K562 (cell line): ENCODE results near the gene PSME1. TPM values are rescaled to one million over a fixed set of nuclear protein-coding genes. Genes with fewer than 3 reads are reported as not detected.
A peak's percentile ranks its signal among the peaks of the same experiment; 100 is the strongest.

ENCODE experiments used
- ATAC-seq: fragments of 200-7000 bp; cut with Tn5 transposase; 3 replicates; pipeline ENCODE4 v1.9.1; 2020; ENCODE audit warnings: moderate library complexity
- BruUV-seq: library from RNA; stranded (reverse); fragments of 400-500 nt; replicated peaks from 2 replicates; lab custom pipeline; 2021; lab: Mats Ljungman, UMichigan
- CTCF ChIA-PET: fragments of 300-600 bp; formaldehyde crosslinking; extraction: SDS; loops from one replicate; lab custom pipeline; 2021; ENCODE audit warnings: low intra/inter-chr PET ratio; lab: Yijun Ruan, JAX
- POLR2A ChIA-PET: fragments of 300-600, 350-650 bp; sonication (Branson Sonifier 250); formaldehyde crosslinking; extraction: SDS; loops from one replicate; lab custom pipeline; 2021; ENCODE audit warnings: antibody characterized with exemption, inconsistent platforms; lab: Yijun Ruan, JAX
- DNase-seq, 4 experiments: peaks; one replicate each; pipeline versions ENCODE4 v3.0.0 to v3.0.0-alpha.2; 2011 to 2018; ENCODE audit warnings: low spot score in 3 of 4, mixed read lengths in 3 of 4; ENCODE audit errors: extremely low read depth in 1 of 4
- FAIRE-seq: peaks from 2 replicates; lab custom pipeline; 2011; peaks lifted over from hg19 to GRCh38; lab: Jason Lieb, UNC
- H2AFZ ChIP-seq: 2 replicates; pipeline ENCODE4 v1.6.0; 2011; ENCODE audit warnings: low read depth, low read length, control low read depth, inconsistent platforms
- H3K27ac ChIP-seq: fragments of 200-600 bp; 3 replicates; pipeline ENCODE4 v1.8.0; 2011; ENCODE audit warnings: low read depth, mild to moderate bottlenecking, control low read depth, inconsistent platforms, low read length, moderate library complexity, mixed read lengths; ENCODE audit errors: extremely low read depth
- H3K27me3 ChIP-seq, 2 experiments: fragments of 300-600 bp in 1 of 2; 2 replicates in 1 of 2; 3 replicates in 1 of 2; pipeline versions ENCODE4 v1.6.0 to v1.8.0; 2011; ENCODE audit warnings: inconsistent platforms in 2 of 2, low read length in 2 of 2, mild to moderate bottlenecking in 1 of 2, mixed read lengths in 1 of 2, moderate library complexity in 1 of 2; ENCODE audit not compliant: control insufficient read depth in 2 of 2, insufficient read depth in 2 of 2
- H3K36me3 ChIP-seq: fragments of 300-600 bp; 3 replicates; pipeline ENCODE4 v1.8.0; 2011; ENCODE audit warnings: mild to moderate bottlenecking, low read length, inconsistent platforms; ENCODE audit not compliant: control insufficient read depth, insufficient read depth
- H3K4me1 ChIP-seq, 2 experiments: fragments of 200-600 bp in 1 of 2; replicated peaks in 1 of 2; 2 replicates in 1 of 2; 3 replicates in 1 of 2; pipeline versions ENCODE4 v1.5.1 to v1.8.0; 2011; ENCODE audit warnings: inconsistent platforms in 2 of 2, low read length in 2 of 2, mild to moderate bottlenecking in 1 of 2, mixed read lengths in 1 of 2, moderate library complexity in 1 of 2; ENCODE audit not compliant: control insufficient read depth in 2 of 2, insufficient read depth in 2 of 2
- H3K4me2 ChIP-seq: 2 replicates; pipeline ENCODE4 v1.6.1; 2011; ENCODE audit warnings: low read length, control low read depth, inconsistent platforms, mixed read lengths; ENCODE audit not compliant: insufficient read depth
- H3K4me3 ChIP-seq: fragments of 200-600 bp; sonication (generic), shearing (Covaris generic); 2 replicates; pipeline ENCODE4 v1.5.1; 2016; ENCODE audit warnings: control low read depth, inconsistent platforms
- H3K79me2 ChIP-seq: fragments of 200-600 bp; 3 replicates; pipeline ENCODE4 v1.8.0; 2011; ENCODE audit warnings: low read length, inconsistent platforms; ENCODE audit not compliant: control insufficient read depth, insufficient read depth
- H3K9ac ChIP-seq, 2 experiments: 2 replicates each; pipeline versions ENCODE4 v1.6.0 to v1.6.1; 2011; ENCODE audit warnings: low read depth in 2 of 2, low read length in 2 of 2, control low read depth in 1 of 2, inconsistent platforms in 1 of 2, mild to moderate bottlenecking in 1 of 2, mixed read lengths in 1 of 2; ENCODE audit not compliant: insufficient read depth in 1 of 2
- H3K9me1 ChIP-seq: one replicate; pipeline ENCODE4 v1.6.0; 2011; ENCODE audit warnings: inconsistent platforms, mild to moderate bottlenecking, low read length, moderate library complexity; ENCODE audit not compliant: control insufficient read depth, insufficient read depth
- H3K9me3 ChIP-seq: replicated peaks from 2 replicates; pipeline ENCODE4 v1.5.1; 2011; ENCODE audit warnings: low read depth, low read length, inconsistent platforms; ENCODE audit not compliant: control insufficient read depth, insufficient read depth
- H4K20me1 ChIP-seq: replicated peaks from 2 replicates; pipeline ENCODE4 v1.6.1; 2011; ENCODE audit warnings: low read length, inconsistent platforms, mixed read lengths; ENCODE audit not compliant: control insufficient read depth, insufficient read depth
- RBFOX2 ChIP-seq: fragments of 200-400 bp; formaldehyde crosslinking; IDR thresholded peaks from 2 replicates; pipeline ENCODE4 v1.6.1; 2017; ENCODE audit warnings: low read depth, mild to moderate bottlenecking, low read length, moderate library complexity
- SIX5 ChIP-seq, 2 experiments: IDR thresholded peaks; 2 replicates each; pipeline ENCODE4 v1.6.1; 2011; ENCODE audit warnings: low read length in 2 of 2, borderline replicate concordance in 1 of 2, low read depth in 1 of 2, mild to moderate bottlenecking in 1 of 2, moderate library complexity in 1 of 2; ENCODE audit not compliant: insufficient read depth in 1 of 2
- WGBS: fragments of 100-300 bp; shearing (Covaris generic); methylation state at CpG from one replicate; pipeline ENCODE4 v1.1.6; 2016; ENCODE audit warnings: low coverage, mixed read lengths; ENCODE audit not compliant: insufficient coverage; ENCODE audit errors: missing lambda C conversion rate; 5-methylcytosine and 5-hydroxymethylcytosine counted together
- in situ Hi-C: fragments of 300-500 bp; cut with MboI; formaldehyde crosslinking; loops from 4 replicates; pipeline ENCODE4 v1.15.0; 2018; ENCODE audit warnings: inconsistent platforms, mixed read lengths
- intact Hi-C: fragments of 100-400 bp; cut with micrococcal nuclease; formaldehyde crosslinking; loops from 2 replicates; pipeline ENCODE4 v1.14.2; 2022
- polyA plus RNA-seq, 8 experiments: library from polyadenylated mRNA; depleted of rRNA in 4 of 8; stranded (reverse) in 5 of 8; unstranded in 3 of 8; fragments of >200 nt; fragmentation: Nextera tagmentation in 2 of 8; fragmentation: Illumina TruSeq in 1 of 8; extraction: Ambion mirVana in 2 of 8; extraction: Trizol in 1 of 8; gene quantifications; 2 replicates each; pipeline versions ENCODE4 v1.2.1 to v1.2.3, GENCODE V29; 2011 to 2014; ENCODE audit warnings: inconsistent platforms in 1 of 8, missing spikeins in 1 of 8
- total RNA-seq, 7 experiments: library from RNA; depleted of rRNA in 6 of 7; stranded (reverse); fragments of >200 nt in 6 of 7; fragmentation: Illumina TruSeq in 2 of 7; extraction: Trizol in 2 of 7; gene quantifications; 2 replicates each; pipeline versions ENCODE4 v1.2.1 to v1.2.3, GENCODE V29; 2011 to 2021; ENCODE audit warnings: low replicate concordance in 1 of 7
- TF ChIP-seq, protein P1 (sequence below): sonication (generic); formaldehyde crosslinking; IDR thresholded peaks from 2 replicates; pipeline ENCODE4 v1.8.1; 2023; ENCODE audit warnings: mild to moderate bottlenecking, missing genetic modification reagents

PSME1 gene
- total and polyA plus RNA-seq, 9 of the 15 experiments (the other 6 are each of a cell fraction or from before 2014, with no cell fraction given), result 20.3 to 180 (median 67.5) TPM

DNA sequence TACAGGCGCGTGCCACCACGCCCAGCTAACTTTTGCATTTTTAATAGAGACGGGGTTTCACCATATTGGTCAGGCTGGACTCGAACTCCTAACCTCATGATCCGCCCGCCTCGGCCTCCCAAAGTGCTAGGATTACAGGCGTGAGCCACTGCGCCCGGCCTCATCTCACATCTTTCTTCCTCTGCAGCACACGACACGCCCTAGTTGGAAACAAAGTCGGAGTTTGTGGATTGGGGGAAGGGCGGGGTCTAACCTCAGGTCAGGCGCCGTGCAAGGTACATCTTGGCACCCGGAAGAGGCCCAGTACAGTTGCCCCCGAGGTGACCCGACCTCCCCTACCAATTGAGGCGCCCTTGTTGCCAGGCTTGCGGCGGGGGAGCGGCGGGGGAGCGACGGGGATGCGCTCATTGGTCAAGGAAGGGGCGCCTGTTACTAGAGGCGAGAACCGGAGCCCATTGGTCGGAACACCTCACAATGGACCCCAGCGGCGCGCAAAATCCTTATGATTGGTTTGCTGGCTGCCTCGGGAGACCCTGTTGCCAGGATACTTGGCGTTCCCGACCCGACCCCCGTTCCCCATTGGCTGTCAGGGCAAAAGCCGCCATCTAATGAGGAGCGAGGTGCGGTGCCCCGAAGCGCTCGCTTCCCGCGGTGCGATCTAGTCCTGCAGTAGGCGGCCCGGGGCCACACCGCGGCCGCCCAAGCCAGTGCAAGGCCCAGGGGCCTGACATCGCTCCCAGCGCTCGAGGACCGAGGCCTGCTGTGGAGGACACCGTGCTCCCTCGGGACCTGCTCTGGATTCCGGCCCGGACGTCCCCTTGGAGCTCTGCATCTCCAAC lies 35.6 kb downstream of the PSME1 start, which contains the start of gene REC8:
REC8 (plus strand) TSS at position 659 of the 839 bp plus-strand sequence. CDS start 473 bp downstream, outside the sequence.
- Histone ChIP-seq H3K9me1 (no peaks in the 10 kb centered on the region), H3K4me3 (no peak within 1 kb of the TSS), H2AFZ (no peak within 1 kb of the TSS), H3K27me3 (no peaks in the 10 kb centered on the region), H3K79me2 (no peaks in the 10 kb centered on the region), H3K9me3 (no peaks in the 10 kb centered on the region), H3K9ac (no peak within 1 kb of the TSS), H3K36me3 (peaks cover 2% of the 10 kb centered on the region; the same call in 1 of the 3 replicates), H3K4me1 (no peaks in the 10 kb centered on the region; a peak in 3 of 5 replicates), H3K27ac (no peak within 1 kb of the TSS), H3K4me2 (no peak within 1 kb of the TSS), H4K20me1 (no peaks in the 10 kb centered on the region)
- intact Hi-C loops (no loop called here), in situ Hi-C loops (no loop called here)
- ChIA-PET POLR2A (interaction anchor here (0.5 to 1.2 kb wide), 2 partner anchors 11 to 44 kb away, joined by 3 to 4 read pairs; partner anchors contain the start of genes IRF9 and MDP1), CTCF (no interaction called here)
- FAIRE-seq (no peak), DNase-seq (no peak), ATAC-seq (no peak)
- no TSS peak for BruUV-seq
- TF ChIP-seq SIX5 (IDR thresholded peaks at IDR 0.05; ENCODE audit: borderline replicate concordance in 1 of 2, insufficient read depth in 1 of 2, low read depth in 1 of 2, low read length in 2 of 2) (no peak), RBFOX2 (0 out of 2 replicates have a peak, but pooled peaks have one; percentile 38)
- TF ChIP-seq, protein P1, sequence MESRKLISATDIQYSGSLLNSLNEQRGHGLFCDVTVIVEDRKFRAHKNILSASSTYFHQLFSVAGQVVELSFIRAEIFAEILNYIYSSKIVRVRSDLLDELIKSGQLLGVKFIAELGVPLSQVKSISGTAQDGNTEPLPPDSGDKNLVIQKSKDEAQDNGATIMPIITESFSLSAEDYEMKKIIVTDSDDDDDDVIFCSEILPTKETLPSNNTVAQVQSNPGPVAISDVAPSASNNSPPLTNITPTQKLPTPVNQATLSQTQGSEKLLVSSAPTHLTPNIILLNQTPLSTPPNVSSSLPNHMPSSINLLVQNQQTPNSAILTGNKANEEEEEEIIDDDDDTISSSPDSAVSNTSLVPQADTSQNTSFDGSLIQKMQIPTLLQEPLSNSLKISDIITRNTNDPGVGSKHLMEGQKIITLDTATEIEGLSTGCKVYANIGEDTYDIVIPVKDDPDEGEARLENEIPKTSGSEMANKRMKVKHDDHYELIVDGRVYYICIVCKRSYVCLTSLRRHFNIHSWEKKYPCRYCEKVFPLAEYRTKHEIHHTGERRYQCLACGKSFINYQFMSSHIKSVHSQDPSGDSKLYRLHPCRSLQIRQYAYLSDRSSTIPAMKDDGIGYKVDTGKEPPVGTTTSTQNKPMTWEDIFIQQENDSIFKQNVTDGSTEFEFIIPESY (CRISPR knock-in tag), result peak; percentile 50; the same call in 1 of the 2 replicates
- WGBS, result 78% methylated on average over 20 of the region's 63 CpGs
